Epithelial cell of prostate (primary cell): ENCODE data around the gene SRCAP.

Source experiments
- DNase-seq: peaks from one replicate; pipeline ENCODE4 v3.0.0-alpha.2; 2011; ENCODE audit warnings: low read depth, low spot score
- H3K27ac ChIP-seq: fragments of 450-650 bp; 2 replicates; pipeline ENCODE4 v1.5.1; 2017; ENCODE audit warnings: mild to moderate bottlenecking

Gene SRCAP

DNA sequence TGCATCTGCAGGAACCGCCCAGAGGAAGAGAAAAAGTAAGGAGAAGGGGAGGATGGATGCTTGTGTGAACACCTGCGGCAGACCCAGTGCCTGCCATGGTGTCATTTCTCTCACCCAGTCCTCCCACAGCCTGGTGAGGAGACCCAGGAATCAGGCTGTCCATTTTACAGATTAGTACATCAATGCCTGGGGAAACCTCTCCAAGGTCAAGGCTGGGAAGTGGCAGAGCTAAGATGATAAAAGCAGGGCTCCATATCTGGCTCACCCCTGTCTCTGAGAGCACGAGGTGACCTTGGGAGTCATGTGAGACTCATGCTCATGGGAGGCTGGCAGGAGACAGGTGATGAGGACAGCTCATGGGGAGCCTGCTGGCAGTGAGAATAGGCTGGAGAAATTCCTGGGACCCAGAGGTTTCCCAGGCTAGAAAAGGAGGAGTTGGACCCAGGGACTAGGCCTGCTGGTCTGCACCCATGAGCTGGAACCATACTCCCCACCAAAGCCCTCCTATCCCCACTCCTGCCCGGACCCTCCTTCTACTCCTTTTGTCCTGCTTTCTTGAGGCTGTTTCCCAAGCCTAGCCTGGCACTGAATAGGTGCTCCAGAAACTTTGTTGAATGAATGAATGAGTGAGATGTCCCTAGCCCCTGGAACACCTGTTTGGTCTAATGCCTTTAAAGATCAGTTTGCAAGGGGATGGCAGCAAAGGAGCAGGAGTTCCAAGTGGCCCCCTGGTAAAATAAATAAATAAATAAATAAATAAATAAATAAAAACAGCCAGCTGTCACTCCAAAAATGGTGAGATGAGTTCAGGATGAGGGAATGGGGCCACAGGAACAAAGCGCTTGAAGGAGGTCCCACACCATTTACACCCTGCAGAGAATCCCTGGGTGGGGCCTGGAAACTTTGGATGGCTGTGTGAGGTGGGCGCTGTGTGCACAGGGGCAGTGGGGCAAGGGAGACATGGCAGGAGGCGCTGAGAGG lies 86.4 kb downstream of the SRCAP start:
- H3K27ac ChIP-seq: no peak overlapping the region
- DNase-seq: no peak

- no peak for DNase-seq
- H3K27ac ChIP-seq: peak overlapping the region; percentile 40
Observed at GRCh38 chr16:30786115-30786935, 87.4 kb downstream of the SRCAP start.

DNA sequence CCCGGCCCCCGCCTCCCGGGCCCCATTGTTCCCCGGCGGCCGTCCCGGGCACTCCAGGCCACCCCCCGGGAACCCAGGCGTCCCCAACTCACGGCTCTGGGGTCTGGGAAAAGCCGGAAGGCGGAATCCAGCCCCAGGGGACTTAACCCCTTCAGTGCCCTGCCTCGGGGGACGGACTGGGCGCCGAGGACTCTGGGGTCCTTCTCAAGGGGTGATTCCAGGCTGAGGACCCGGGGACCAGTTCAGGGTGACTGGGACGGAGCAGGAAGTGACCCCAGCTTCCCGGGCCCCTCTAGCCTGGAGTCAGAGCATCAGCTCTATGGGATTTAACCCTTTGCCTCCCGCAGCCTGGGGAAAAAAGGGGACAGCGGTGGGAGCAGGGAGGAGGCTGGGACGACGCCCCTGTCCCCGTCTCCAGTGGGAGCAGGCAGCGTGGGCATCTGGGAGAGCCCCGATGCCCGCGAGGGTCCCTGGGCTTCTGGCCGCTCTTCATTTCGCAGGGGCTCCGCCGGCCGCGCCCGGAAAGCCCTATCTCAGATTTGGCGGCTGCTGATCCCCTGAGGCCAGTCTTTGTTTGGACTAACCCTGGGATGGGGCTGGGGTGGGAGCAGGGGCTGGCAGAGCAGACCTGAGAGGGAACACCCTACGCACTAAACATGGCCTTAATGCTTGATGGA lies 88.1 kb downstream of the SRCAP start, which contains the start of gene ZNF629:
Gene ZNF629, minus strand, starts transcription at position 270 of the 677 bp plus-strand sequence. CDS start 2,723 bp downstream, outside the sequence.
- no peak for DNase-seq
- H3K27ac ChIP-seq: peak within 1 kb of the TSS; percentile 40

GRCh38 chr16:30787613-30788378 lies 88.8 kb downstream of the SRCAP start:
- DNase-seq: no peak
- H3K27ac ChIP-seq: no peak overlapping the region
